Keratinocyte (primary cell): ENCODE data around the gene ANKS1B. TPM values are rescaled to one million over a fixed set of nuclear protein-coding genes. Genes with fewer than 3 reads are reported as not detected.

Experiments
- DNase-seq: peaks from one replicate; pipeline ENCODE4 v3.0.0-alpha.2; 2011; ENCODE audit warnings: low read depth, missing footprints, low spot score
- FAIRE-seq: peaks from 2 replicates; lab custom pipeline; 2011; peaks lifted over from hg19 to GRCh38; lab: Jason Lieb, UNC
- H2AFZ ChIP-seq: 2 replicates; pipeline ENCODE4 v1.6.0; 2012; ENCODE audit warnings: low read length, control low read depth, inconsistent platforms; ENCODE audit not compliant: control insufficient read depth
- H3K27ac ChIP-seq: 2 replicates; pipeline ENCODE4 v1.5.1; 2011; ENCODE audit warnings: low read length; ENCODE audit not compliant: control insufficient read depth, insufficient read depth
- H3K27me3 ChIP-seq: 3 replicates; pipeline ENCODE4 v1.6.0; 2011; ENCODE audit warnings: low read length; ENCODE audit not compliant: control insufficient read depth, insufficient read depth; ENCODE audit errors: extremely low read depth
- H3K36me3 ChIP-seq, 2 experiments: 2 replicates in 1 of 2; 3 replicates in 1 of 2; pipeline ENCODE4 v1.5.1; 2011; ENCODE audit warnings: low read length in 2 of 2, mild to moderate bottlenecking in 1 of 2; ENCODE audit not compliant: control insufficient read depth in 2 of 2, insufficient read depth in 2 of 2; ENCODE audit errors: extremely low read depth in 1 of 2
- H3K4me1 ChIP-seq: 3 replicates; pipeline ENCODE4 v1.5.1; 2011; ENCODE audit warnings: low read length; ENCODE audit not compliant: control insufficient read depth, insufficient read depth; ENCODE audit errors: extremely low read depth
- H3K4me2 ChIP-seq: 3 replicates; pipeline ENCODE4 v1.6.0; 2011; ENCODE audit warnings: low read depth, low read length; ENCODE audit not compliant: control insufficient read depth, insufficient read depth; ENCODE audit errors: extremely low read depth
- H3K4me3 ChIP-seq, 3 experiments: fragments of 200-600 bp in 1 of 3; sonication (generic) in 1 of 3; 2 replicates in 2 of 3; 3 replicates in 1 of 3; pipeline ENCODE4 v1.5.1; 2011 to 2016; ENCODE audit warnings: low read length in 3 of 3, mild to moderate bottlenecking in 3 of 3, control low read depth in 2 of 3, inconsistent platforms in 1 of 3, low read depth in 1 of 3, mixed read lengths in 1 of 3, mixed run types in 1 of 3, moderate library complexity in 1 of 3; ENCODE audit not compliant: control insufficient read depth in 2 of 3, insufficient read depth in 2 of 3; ENCODE audit errors: extremely low read depth in 1 of 3
- H3K79me2 ChIP-seq: 2 replicates; pipeline ENCODE4 v1.6.0; 2012; ENCODE audit warnings: low read length; ENCODE audit not compliant: control insufficient read depth, insufficient read depth
- H3K9ac ChIP-seq: 3 replicates; pipeline ENCODE4 v1.6.0; 2011; ENCODE audit warnings: low read length; ENCODE audit not compliant: control insufficient read depth, insufficient read depth; ENCODE audit errors: extremely low read depth
- H3K9me1 ChIP-seq: 3 replicates; pipeline ENCODE4 v1.6.0; 2011; ENCODE audit warnings: low read length; ENCODE audit not compliant: control insufficient read depth, insufficient read depth; ENCODE audit errors: extremely low read depth
- H3K9me3 ChIP-seq: 2 replicates; pipeline ENCODE4 v1.5.1; 2012; ENCODE audit warnings: low read depth, low read length; ENCODE audit not compliant: control insufficient read depth
- H4K20me1 ChIP-seq: 3 replicates; pipeline ENCODE4 v1.6.0; 2011; ENCODE audit warnings: low read length; ENCODE audit not compliant: control insufficient read depth, insufficient read depth; ENCODE audit errors: extremely low read depth
- EZH2 ChIP-seq: IDR thresholded peaks from one replicate; pipeline ENCODE4 v1.6.1; 2012; ENCODE audit warnings: inconsistent platforms, mild to moderate bottlenecking, low read length, moderate library complexity
- dilution Hi-C: fragments of 300-500 bp; cut with MboI; formaldehyde crosslinking; loops from one replicate; pipeline ENCODE4 v1.7.0; 2020; ENCODE audit warnings: low sequenced_read_pairs; ENCODE audit not compliant: extremely low pct_ligation_motif_present
- polyA plus RNA-seq, 5 experiments: library from polyadenylated mRNA; depleted of rRNA in 3 of 5; stranded (reverse) in 3 of 5; stranded (forward) in 1 of 5; unstranded in 1 of 5; fragments of >200 nt; gene quantifications; 1 replicate in 1 of 5; 2 replicates in 3 of 5; 3 replicates in 1 of 5; pipeline versions ENCODE4 v1.2.1 to v1.2.3, GENCODE V29; 2011 to 2012; ENCODE audit warnings: missing spikeins in 2 of 5, low read depth in 1 of 5, low replicate concordance in 1 of 5
- TF ChIP-seq, protein P1 (sequence below), 3 experiments: IDR thresholded peaks in 1 of 3; conservative IDR thresholded peaks in 1 of 3; optimal IDR thresholded peaks in 1 of 3; 2 replicates in 2 of 3; 3 replicates in 1 of 3; pipeline versions ENCODE3 to v1.5.1; 2011; ENCODE audit warnings: low read length in 3 of 3, mild to moderate bottlenecking in 3 of 3, moderate library complexity in 2 of 3, control low read depth in 1 of 3, inconsistent platforms in 1 of 3; ENCODE audit not compliant: insufficient read depth in 2 of 3; ENCODE audit errors: extremely low read depth in 1 of 3

The ANKS1B gene
- polyA plus RNA-seq, 1 donor (not counting 4 experiments of a cell fraction or from before 2014, with no cell fraction given): not detected

DNA sequence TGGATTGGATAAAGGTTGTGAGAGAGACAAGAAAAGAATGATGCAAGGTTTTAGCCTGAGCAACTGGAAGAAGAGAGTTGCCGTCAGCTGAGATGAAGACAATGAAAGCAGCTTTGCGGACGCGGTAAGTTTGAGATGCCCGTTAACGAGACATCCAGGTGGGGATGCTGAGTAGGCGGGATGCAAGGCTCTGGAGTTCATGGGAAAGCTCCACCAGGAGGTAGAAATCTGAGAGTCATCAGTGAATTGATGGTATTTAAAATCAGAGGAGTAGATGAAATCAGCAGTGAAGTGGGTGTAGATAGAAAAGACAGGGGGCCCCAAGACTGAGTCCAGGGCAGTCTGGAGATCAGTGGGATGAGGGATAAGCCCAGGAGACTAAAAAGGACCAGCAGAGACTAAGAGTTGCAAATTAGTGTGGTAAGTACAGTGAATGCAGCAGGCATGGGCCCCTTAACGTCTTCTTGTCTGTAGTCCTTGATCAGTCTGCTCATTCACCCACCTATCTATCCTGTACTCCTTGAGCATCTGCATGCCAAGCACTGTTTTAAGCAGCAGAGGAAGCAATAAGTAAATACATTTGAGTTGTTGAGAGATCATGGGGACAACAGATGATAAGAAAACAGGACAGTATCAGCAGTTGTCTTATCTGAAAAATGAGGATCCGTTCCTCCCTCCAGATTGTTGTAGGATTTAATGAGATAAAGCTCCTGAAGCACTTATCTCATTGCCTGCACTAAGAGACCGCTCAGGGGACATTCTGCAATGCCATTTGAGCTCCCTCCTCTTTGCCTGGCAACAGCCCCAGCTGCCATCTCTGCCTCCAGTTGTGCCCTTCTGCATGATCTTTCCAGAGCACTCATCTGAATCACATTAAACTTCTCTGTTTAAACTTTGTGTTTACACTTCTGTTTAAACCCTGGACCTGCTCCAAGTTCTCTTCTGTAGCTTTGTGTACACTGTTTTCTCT is 1248.1 kb downstream of the ANKS1B start:
- no peak for FAIRE-seq
- Histone ChIP-seq H3K4me2 (no peak overlapping the region), H3K9ac (no peak overlapping the region), H2AFZ (no peak overlapping the region), H3K79me2 (no peaks in the 10 kb centered on the region), H3K36me3 (peaks cover 0 to 2% of the 10 kb centered on the region in 2 experiments), H3K9me1 (no peaks in the 10 kb centered on the region), H3K27ac (no peak overlapping the region), H3K4me1 (no peaks in the 10 kb centered on the region), H3K27me3 (no peaks in the 10 kb centered on the region), H4K20me1 (no peaks in the 10 kb centered on the region), H3K4me3 (no peak overlapping the region), H3K9me3 (no peaks in the 10 kb centered on the region)
- TF ChIP-seq EZH2: no peak
- TF ChIP-seq, protein P1, sequence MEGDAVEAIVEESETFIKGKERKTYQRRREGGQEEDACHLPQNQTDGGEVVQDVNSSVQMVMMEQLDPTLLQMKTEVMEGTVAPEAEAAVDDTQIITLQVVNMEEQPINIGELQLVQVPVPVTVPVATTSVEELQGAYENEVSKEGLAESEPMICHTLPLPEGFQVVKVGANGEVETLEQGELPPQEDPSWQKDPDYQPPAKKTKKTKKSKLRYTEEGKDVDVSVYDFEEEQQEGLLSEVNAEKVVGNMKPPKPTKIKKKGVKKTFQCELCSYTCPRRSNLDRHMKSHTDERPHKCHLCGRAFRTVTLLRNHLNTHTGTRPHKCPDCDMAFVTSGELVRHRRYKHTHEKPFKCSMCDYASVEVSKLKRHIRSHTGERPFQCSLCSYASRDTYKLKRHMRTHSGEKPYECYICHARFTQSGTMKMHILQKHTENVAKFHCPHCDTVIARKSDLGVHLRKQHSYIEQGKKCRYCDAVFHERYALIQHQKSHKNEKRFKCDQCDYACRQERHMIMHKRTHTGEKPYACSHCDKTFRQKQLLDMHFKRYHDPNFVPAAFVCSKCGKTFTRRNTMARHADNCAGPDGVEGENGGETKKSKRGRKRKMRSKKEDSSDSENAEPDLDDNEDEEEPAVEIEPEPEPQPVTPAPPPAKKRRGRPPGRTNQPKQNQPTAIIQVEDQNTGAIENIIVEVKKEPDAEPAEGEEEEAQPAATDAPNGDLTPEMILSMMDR (optimal IDR thresholded peaks at IDR 0.05 in 1 of 3, IDR thresholded peaks at IDR 0.05 in 1 of 3, conservative IDR thresholded peaks at IDR 0.05 in 1 of 3; ENCODE audit: extremely low read depth in 1 of 3, insufficient read depth in 2 of 3, low read length in 3 of 3): no peak
- DNase-seq: no peak
- dilution Hi-C loops: no loop called here

DNA sequence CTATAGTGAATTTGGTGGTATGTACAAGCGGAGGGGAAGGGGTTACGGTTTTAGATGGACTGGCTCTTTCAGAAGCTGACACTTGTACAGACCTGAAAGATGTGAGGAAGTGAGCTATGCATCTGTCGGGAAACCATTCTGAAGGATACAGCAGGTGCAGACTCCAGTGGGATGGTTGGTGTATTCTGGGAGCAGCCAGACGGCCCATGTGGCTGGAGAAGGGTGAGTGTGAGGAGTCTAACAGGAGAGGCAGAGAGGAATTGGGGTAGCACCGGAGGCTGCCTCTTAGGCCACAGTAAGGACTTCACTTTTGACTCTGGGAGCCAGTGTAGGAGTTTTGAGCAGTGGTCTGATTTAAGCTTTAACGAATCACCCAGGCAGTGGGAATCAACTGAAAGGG is 1248.9 kb downstream of the ANKS1B start:
- DNase-seq (no peak), FAIRE-seq (no peak)
- dilution Hi-C loops: no loop called here
- H3K9ac ChIP-seq: no peak overlapping the region
- no peak overlapping the region for H3K27ac ChIP-seq
- peaks cover 0 to 2% of the 10 kb centered on the region in 2 experiments for H3K36me3 ChIP-seq
- no peak overlapping the region for H2AFZ ChIP-seq
- H3K4me1 ChIP-seq: no peaks in the 10 kb centered on the region
- TF ChIP-seq, protein P1 (optimal IDR thresholded peaks at IDR 0.05 in 1 of 3, IDR thresholded peaks at IDR 0.05 in 1 of 3, conservative IDR thresholded peaks at IDR 0.05 in 1 of 3; ENCODE audit: extremely low read depth in 1 of 3, insufficient read depth in 2 of 3, low read length in 3 of 3): no peak
- no peak for TF ChIP-seq EZH2
- H3K9me3 ChIP-seq: no peaks in the 10 kb centered on the region
- H3K79me2 ChIP-seq: no peaks in the 10 kb centered on the region
- H3K27me3 ChIP-seq: no peaks in the 10 kb centered on the region
- no peaks in the 10 kb centered on the region for H4K20me1 ChIP-seq
- H3K4me3 ChIP-seq: no peak overlapping the region
- H3K9me1 ChIP-seq: no peaks in the 10 kb centered on the region
- H3K4me2 ChIP-seq: no peak overlapping the region
